HepG2 (cell line): Measurements from ENCODE around the gene CCDC83. TPM values are rescaled to one million over a fixed set of nuclear protein-coding genes. Genes with fewer than 3 reads are reported as not detected.

ENCODE experiments used
- ATF6 ChIP-seq: sonication (generic); formaldehyde crosslinking; conservative IDR thresholded peaks from 2 replicates; pipeline ENCODE4 v1.4.0; 2020; ENCODE audit warnings: missing genetic modification reagents
- ATRX ChIP-seq: sonication (generic); formaldehyde crosslinking; IDR thresholded peaks from 2 replicates; pipeline ENCODE4 v1.4.0; 2020; ENCODE audit warnings: missing genetic modification reagents, borderline replicate concordance
- CENPT ChIP-seq: sonication (generic); formaldehyde crosslinking; IDR thresholded peaks from 2 replicates; pipeline ENCODE4 v1.8.0; 2022; ENCODE audit warnings: low read depth, mild to moderate bottlenecking, moderate library complexity, missing genetic modification reagents
- EHMT2 ChIP-seq: fragments of 200-600 bp; sonication (generic); IDR thresholded peaks from 2 replicates; pipeline ENCODE4 v1.7.0; 2017; ENCODE audit warnings: antibody characterized with exemption, low read depth, low read length, borderline replicate concordance
- FOXO1 ChIP-seq: sonication (generic); formaldehyde crosslinking; IDR thresholded peaks from 2 replicates; pipeline ENCODE4 v1.4.0; 2020; ENCODE audit warnings: missing genetic modification reagents
- GABPA ChIP-seq, 2 experiments: IDR thresholded peaks; 2 replicates each; pipeline ENCODE4 v1.6.1; 2011 to 2016; ENCODE audit warnings: low read depth in 2 of 2, low read length in 1 of 2, missing biosample characterization in 1 of 2, missing genetic modification characterization in 1 of 2
- GABPB1 ChIP-seq: IDR thresholded peaks from 2 replicates; pipeline ENCODE4 v1.6.1; 2016; ENCODE audit warnings: mild to moderate bottlenecking, missing genetic modification reagents, moderate library complexity, missing compliant biosample characterization
- JARID2 ChIP-seq: sonication (generic); formaldehyde crosslinking; IDR thresholded peaks from 2 replicates; pipeline ENCODE4 v1.8.1; 2023; ENCODE audit warnings: missing genetic modification reagents, inconsistent platforms; ENCODE audit not compliant: insufficient replicate concordance
- LCORL ChIP-seq, 2 experiments: fragments of 450-650 bp in 1 of 2; sonication (generic) in 1 of 2; formaldehyde crosslinking in 1 of 2; IDR thresholded peaks; 2 replicates each; pipeline versions ENCODE4 v1.5.0 to v1.6.1; 2017 to 2020; ENCODE audit warnings: antibody characterized with exemption in 1 of 2, missing genetic modification reagents in 1 of 2
- PLRG1 ChIP-seq: fragments of 450-650 bp; conservative IDR thresholded peaks from 2 replicates; pipeline ENCODE4 v1.6.1; 2016
- POLR2AphosphoS5 ChIP-seq: IDR thresholded peaks from 2 replicates; pipeline ENCODE4 v1.6.1; 2012; ENCODE audit warnings: low read depth, low read length
- SIX4 ChIP-seq: sonication (generic); formaldehyde crosslinking; IDR thresholded peaks from 2 replicates; pipeline ENCODE4 v1.4.0; 2020; ENCODE audit warnings: missing genetic modification reagents
- TEAD2 ChIP-seq: sonication (generic); formaldehyde crosslinking; IDR thresholded peaks from 2 replicates; pipeline ENCODE4 v1.9.0; 2021; ENCODE audit warnings: missing genetic modification reagents
- ZFYVE20 ChIP-seq: sonication (generic); formaldehyde crosslinking; IDR thresholded peaks from 2 replicates; pipeline ENCODE4 v1.8.0; 2023; ENCODE audit warnings: low read depth, mild to moderate bottlenecking, moderate library complexity, missing genetic modification reagents, borderline replicate concordance
- ZKSCAN5 ChIP-seq: sonication (generic); formaldehyde crosslinking; IDR thresholded peaks from 2 replicates; pipeline ENCODE4 v1.5.1; 2020; ENCODE audit warnings: mild to moderate bottlenecking, missing genetic modification reagents
- ZNF343 ChIP-seq: sonication (generic); formaldehyde crosslinking; IDR thresholded peaks from 2 replicates; pipeline ENCODE4 v1.4.0; 2020; ENCODE audit warnings: mild to moderate bottlenecking, missing genetic modification reagents
- ZNF556 ChIP-seq: sonication (generic); formaldehyde crosslinking; IDR thresholded peaks from 2 replicates; pipeline ENCODE4 v1.4.0; 2020; ENCODE audit warnings: mild to moderate bottlenecking, missing genetic modification reagents, borderline replicate concordance
- ZNF562 ChIP-seq: sonication (generic); formaldehyde crosslinking; IDR thresholded peaks from 2 replicates; pipeline ENCODE4 v1.8.0; 2022; ENCODE audit warnings: missing genetic modification reagents, borderline replicate concordance
- ZNF589 ChIP-seq: sonication (generic); formaldehyde crosslinking; conservative IDR thresholded peaks from 2 replicates; pipeline ENCODE4 v1.8.0; 2022; ENCODE audit warnings: mild to moderate bottlenecking, moderate library complexity, missing genetic modification reagents
- ZNF747 ChIP-seq: sonication (generic); formaldehyde crosslinking; IDR thresholded peaks from 2 replicates; pipeline ENCODE4 v1.8.1; 2023; ENCODE audit warnings: missing genetic modification reagents, mild to moderate bottlenecking, borderline replicate concordance
- ZNF772 ChIP-seq: sonication (generic); formaldehyde crosslinking; IDR thresholded peaks from 2 replicates; pipeline ENCODE4 v1.5.0; 2020; ENCODE audit warnings: mild to moderate bottlenecking, missing genetic modification reagents
- ZNF878 ChIP-seq: sonication (generic); formaldehyde crosslinking; IDR thresholded peaks from 2 replicates; pipeline ENCODE4 v1.8.1; 2023; ENCODE audit warnings: mild to moderate bottlenecking, missing genetic modification reagents, moderate library complexity
- ZSCAN20 ChIP-seq: sonication (generic); formaldehyde crosslinking; IDR thresholded peaks from 2 replicates; pipeline ENCODE4 v1.4.0; 2020; ENCODE audit warnings: missing genetic modification reagents, mild to moderate bottlenecking, borderline replicate concordance
- polyA plus RNA-seq, 8 experiments: library from polyadenylated mRNA; depleted of rRNA in 3 of 8; stranded (reverse) in 7 of 8; unstranded in 1 of 8; fragments of >200 nt; fragmentation: Illumina TruSeq in 4 of 8; extraction: Trizol in 4 of 8; gene quantifications; 2 replicates each; pipeline versions ENCODE4 v1.2.1 to v1.2.3, GENCODE V29; 2011 to 2016; ENCODE audit warnings: low read depth in 4 of 8, missing spikeins in 1 of 8, mixed read lengths in 1 of 8; ENCODE audit not compliant: insufficient read depth in 1 of 8
- total RNA-seq, 5 experiments: library from RNA; depleted of rRNA; stranded (reverse); fragments of >200 nt; fragmentation: Illumina TruSeq; extraction: Trizol; gene quantifications; 2 replicates each; pipeline ENCODE4 v1.2.3, GENCODE V29; 2016; ENCODE audit warnings: low read depth in 1 of 5
- TF ChIP-seq, protein P1 (sequence below): sonication (generic); formaldehyde crosslinking; IDR thresholded peaks from 2 replicates; pipeline ENCODE4 v1.5.1; 2020; ENCODE audit warnings: mild to moderate bottlenecking, missing genetic modification reagents, moderate library complexity

The CCDC83 gene
- total and polyA plus RNA-seq, 2 of the 13 experiments (the other 11 are each of a cell fraction or from before 2014, with no cell fraction given), result not detected

GRCh38 chr11:85854557-85855340 is 434 bp upstream of the CCDC83 start (continued):
- no peak for TF ChIP-seq ZNF562
- TF ChIP-seq ATF6 (CRISPR knock-in tag), result no peak
- 0 out of 2 replicates have a peak, but pooled peaks have one; percentile 30 for TF ChIP-seq TEAD2 (CRISPR knock-in tag)
- TF ChIP-seq ZNF556 (CRISPR knock-in tag), result peak; percentile 95
- no peak for TF ChIP-seq ZKSCAN5 (CRISPR knock-in tag)
- no peak; the same call in 1 of the 2 replicates for TF ChIP-seq ZNF589 (CRISPR knock-in tag)
- TF ChIP-seq ZSCAN20, result 0 out of 2 replicates have a peak, but pooled peaks have one; percentile 74
- TF ChIP-seq POLR2AphosphoS5, result peak; percentile 67
- TF ChIP-seq ZNF343 (CRISPR knock-in tag), result peak; percentile 88; the same call in 1 of the 2 replicates
- TF ChIP-seq FOXO1 (CRISPR knock-in tag), result peak; percentile 53; the same call in 1 of the 2 replicates
- TF ChIP-seq, protein P1, sequence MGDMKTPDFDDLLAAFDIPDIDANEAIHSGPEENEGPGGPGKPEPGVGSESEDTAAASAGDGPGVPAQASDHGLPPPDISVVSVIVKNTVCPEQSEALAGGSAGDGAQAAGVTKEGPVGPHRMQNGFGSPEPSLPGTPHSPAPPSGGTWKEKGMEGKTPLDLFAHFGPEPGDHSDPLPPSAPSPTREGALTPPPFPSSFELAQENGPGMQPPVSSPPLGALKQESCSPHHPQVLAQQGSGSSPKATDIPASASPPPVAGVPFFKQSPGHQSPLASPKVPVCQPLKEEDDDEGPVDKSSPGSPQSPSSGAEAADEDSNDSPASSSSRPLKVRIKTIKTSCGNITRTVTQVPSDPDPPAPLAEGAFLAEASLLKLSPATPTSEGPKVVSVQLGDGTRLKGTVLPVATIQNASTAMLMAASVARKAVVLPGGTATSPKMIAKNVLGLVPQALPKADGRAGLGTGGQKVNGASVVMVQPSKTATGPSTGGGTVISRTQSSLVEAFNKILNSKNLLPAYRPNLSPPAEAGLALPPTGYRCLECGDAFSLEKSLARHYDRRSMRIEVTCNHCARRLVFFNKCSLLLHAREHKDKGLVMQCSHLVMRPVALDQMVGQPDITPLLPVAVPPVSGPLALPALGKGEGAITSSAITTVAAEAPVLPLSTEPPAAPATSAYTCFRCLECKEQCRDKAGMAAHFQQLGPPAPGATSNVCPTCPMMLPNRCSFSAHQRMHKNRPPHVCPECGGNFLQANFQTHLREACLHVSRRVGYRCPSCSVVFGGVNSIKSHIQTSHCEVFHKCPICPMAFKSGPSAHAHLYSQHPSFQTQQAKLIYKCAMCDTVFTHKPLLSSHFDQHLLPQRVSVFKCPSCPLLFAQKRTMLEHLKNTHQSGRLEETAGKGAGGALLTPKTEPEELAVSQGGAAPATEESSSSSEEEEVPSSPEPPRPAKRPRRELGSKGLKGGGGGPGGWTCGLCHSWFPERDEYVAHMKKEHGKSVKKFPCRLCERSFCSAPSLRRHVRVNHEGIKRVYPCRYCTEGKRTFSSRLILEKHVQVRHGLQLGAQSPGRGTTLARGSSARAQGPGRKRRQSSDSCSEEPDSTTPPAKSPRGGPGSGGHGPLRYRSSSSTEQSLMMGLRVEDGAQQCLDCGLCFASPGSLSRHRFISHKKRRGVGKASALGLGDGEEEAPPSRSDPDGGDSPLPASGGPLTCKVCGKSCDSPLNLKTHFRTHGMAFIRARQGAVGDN (CRISPR knock-in tag), result peak; percentile 100
- no peak for TF ChIP-seq EHMT2
- TF ChIP-seq ZFYVE20, result no peak; the same call in 1 of the 2 replicates
- peak; percentile 92 for TF ChIP-seq ZNF772 (CRISPR knock-in tag)
- no peak for TF ChIP-seq LCORL (IDR thresholded peaks at IDR 0.05)
- TF ChIP-seq LCORL (CRISPR knock-in tag; IDR thresholded peaks at IDR 0.05), result peak; percentile 95
- peak; percentile 85 for TF ChIP-seq GABPB1 (CRISPR knock-in tag)
- TF ChIP-seq ZNF747 (CRISPR knock-in tag), result peak; percentile 83
- no peak for TF ChIP-seq PLRG1
- TF ChIP-seq ZNF878 (CRISPR knock-in tag), result peak; percentile 83; the same call in 1 of the 2 replicates
- peak; percentile 61; the same call in 1 of the 2 replicates for TF ChIP-seq SIX4 (CRISPR knock-in tag)
- TF ChIP-seq CENPT (CRISPR knock-in tag), result peak; percentile 96
- TF ChIP-seq ATRX (CRISPR knock-in tag), result no peak
- peak; percentile 52 for TF ChIP-seq JARID2 (CRISPR knock-in tag)
- TF ChIP-seq GABPA (IDR thresholded peaks at IDR 0.05; ENCODE audit: low read depth, low read length), result no peak
- peak; percentile 41 for TF ChIP-seq GABPA (CRISPR knock-in tag; IDR thresholded peaks at IDR 0.05; ENCODE audit: low read depth)
